Prostate gland (tissue), 2 donors: Measurements from ENCODE around the gene IQCE.

Experiments
- POLR2A ChIP-seq: fragments of 450-650 bp; IDR thresholded peaks from one replicate; pipeline ENCODE4 v1.6.1; 2016; ENCODE audit warnings: antibody characterized with exemption, mild to moderate bottlenecking
- POLR2AphosphoS5 ChIP-seq: sonication (generic); formaldehyde crosslinking; IDR thresholded peaks from one replicate; pipeline ENCODE4 v1.6.1; 2017; ENCODE audit warnings: antibody characterized with exemption
- TF ChIP-seq, protein P1 (sequence below), 4 experiments: fragments of 200-600 bp in 2 of 4; fragments of 450-650 bp in 2 of 4; sonication (generic) in 2 of 4; IDR thresholded peaks; 1 replicate in 3 of 4; 2 replicates in 1 of 4; pipeline ENCODE4 v1.5.1; 2016 to 2019; ENCODE audit warnings: antibody characterized with exemption in 4 of 4, mild to moderate bottlenecking in 2 of 4, moderate library complexity in 2 of 4

DNA sequence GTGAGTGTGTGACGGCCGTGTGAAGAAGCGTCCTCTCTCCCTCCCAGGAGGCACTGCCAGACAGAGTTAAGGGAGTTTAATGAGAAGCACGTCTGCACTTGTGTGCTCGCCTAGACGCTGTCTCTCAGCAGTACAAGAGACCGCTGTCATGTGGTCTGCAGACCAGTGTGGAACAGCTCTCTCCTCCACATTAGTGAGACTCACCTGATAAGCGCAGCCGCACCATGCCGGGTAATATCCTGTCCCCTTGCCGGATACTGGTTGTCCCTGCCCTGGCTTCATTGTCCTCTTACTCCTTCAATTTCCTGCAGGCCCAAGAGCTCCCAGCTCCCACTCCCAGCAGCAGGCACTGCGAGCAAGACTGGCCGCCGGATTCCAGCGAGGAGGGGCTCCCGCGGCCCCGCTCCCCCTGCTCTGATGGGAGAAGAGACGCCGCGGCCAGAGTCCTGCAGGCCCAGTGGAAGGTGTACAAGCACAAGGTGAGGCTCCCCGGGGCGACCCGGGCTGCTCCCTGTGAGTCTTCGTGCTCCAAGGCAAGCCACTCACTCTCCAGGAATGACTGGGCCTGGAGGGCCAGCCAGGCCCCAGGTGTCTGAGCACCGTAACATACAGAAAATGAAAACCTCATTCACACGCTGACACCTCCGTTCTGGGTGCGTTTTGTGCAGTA, 39.5 kb downstream of the IQCE start:
- TF ChIP-seq, protein P1, sequence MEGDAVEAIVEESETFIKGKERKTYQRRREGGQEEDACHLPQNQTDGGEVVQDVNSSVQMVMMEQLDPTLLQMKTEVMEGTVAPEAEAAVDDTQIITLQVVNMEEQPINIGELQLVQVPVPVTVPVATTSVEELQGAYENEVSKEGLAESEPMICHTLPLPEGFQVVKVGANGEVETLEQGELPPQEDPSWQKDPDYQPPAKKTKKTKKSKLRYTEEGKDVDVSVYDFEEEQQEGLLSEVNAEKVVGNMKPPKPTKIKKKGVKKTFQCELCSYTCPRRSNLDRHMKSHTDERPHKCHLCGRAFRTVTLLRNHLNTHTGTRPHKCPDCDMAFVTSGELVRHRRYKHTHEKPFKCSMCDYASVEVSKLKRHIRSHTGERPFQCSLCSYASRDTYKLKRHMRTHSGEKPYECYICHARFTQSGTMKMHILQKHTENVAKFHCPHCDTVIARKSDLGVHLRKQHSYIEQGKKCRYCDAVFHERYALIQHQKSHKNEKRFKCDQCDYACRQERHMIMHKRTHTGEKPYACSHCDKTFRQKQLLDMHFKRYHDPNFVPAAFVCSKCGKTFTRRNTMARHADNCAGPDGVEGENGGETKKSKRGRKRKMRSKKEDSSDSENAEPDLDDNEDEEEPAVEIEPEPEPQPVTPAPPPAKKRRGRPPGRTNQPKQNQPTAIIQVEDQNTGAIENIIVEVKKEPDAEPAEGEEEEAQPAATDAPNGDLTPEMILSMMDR (IDR thresholded peaks at IDR 0.05): no peak
- TF ChIP-seq POLR2A (no peak), POLR2AphosphoS5 (no peak)
